OCI-LY3 (cell line): Measurements from ENCODE around the gene DRG2.

Experiments used
- EZH2phosphoT487 ChIP-seq: fragments of 200-600 bp; shearing (Covaris generic); IDR thresholded peaks from 2 replicates; pipeline ENCODE4 v1.6.1; 2018; ENCODE audit warnings: antibody characterized with exemption, mixed run types, low read depth
- TF ChIP-seq, protein P1 (sequence below): fragments of 200-600, 300-600 bp; sonication (generic); IDR thresholded peaks from 2 replicates; pipeline ENCODE4 v1.5.1; 2014; ENCODE audit warnings: antibody characterized with exemption, low read length, low read depth

DNA sequence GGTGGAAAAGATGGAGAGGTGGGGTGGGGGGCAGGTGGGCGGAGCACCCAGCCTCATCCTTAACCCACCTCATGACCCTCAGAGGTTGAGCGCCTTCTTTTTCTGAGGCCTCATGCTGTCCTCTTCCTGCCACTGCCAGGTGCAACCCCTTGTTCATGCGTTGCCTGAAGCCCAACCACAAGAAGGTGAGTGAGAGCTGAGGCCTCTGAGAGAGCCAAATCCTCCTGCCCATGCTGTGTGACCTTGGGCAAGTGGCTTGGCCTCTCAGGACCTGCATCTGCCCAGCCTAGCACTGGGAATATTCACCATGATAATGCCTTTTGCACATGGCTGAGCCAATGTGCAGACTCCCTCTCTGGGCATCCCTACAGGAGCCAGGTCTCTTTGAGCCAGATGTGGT is 52.9 kb downstream of the DRG2 start:
- TF ChIP-seq, protein P1, sequence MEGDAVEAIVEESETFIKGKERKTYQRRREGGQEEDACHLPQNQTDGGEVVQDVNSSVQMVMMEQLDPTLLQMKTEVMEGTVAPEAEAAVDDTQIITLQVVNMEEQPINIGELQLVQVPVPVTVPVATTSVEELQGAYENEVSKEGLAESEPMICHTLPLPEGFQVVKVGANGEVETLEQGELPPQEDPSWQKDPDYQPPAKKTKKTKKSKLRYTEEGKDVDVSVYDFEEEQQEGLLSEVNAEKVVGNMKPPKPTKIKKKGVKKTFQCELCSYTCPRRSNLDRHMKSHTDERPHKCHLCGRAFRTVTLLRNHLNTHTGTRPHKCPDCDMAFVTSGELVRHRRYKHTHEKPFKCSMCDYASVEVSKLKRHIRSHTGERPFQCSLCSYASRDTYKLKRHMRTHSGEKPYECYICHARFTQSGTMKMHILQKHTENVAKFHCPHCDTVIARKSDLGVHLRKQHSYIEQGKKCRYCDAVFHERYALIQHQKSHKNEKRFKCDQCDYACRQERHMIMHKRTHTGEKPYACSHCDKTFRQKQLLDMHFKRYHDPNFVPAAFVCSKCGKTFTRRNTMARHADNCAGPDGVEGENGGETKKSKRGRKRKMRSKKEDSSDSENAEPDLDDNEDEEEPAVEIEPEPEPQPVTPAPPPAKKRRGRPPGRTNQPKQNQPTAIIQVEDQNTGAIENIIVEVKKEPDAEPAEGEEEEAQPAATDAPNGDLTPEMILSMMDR, result no peak
- TF ChIP-seq EZH2phosphoT487, result no peak
